Measurements from ENCODE around the gene AXL.
"Not testable (repeated sequence)": the region's sequence is repeated elsewhere in the genome, so short reads cannot be mapped to it uniquely, and the experiment has no call there.

Gene AXL

GRCh38 chr19:41206926-41207750 is 11.9 kb upstream of the AXL start:
- no peak for DNase-seq

DNA sequence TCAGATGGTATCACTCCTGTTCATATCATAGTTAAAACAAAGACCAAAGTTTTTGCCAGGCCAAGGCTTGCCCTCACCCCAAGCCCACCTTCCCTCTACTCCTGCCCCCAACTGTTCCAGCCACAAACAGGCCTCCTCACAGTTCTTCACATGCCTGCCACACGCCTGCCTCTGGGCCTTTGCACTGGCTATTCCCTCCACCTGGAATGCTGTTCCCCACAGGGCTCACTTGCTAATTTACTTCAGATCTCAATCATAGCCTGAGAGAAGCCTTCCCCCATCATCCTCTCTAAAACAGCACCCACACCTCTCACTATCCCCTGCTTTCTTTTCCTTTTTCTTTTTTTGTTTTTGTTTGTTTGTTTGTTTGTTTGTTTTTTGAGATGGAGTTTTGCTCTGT is 4.9 kb upstream of the AXL start:
- DNase-seq = no peak

- no peak for DNase-seq
Observed at GRCh38 chr19:41217741-41218140, 1.3 kb upstream of the AXL start.

DNA sequence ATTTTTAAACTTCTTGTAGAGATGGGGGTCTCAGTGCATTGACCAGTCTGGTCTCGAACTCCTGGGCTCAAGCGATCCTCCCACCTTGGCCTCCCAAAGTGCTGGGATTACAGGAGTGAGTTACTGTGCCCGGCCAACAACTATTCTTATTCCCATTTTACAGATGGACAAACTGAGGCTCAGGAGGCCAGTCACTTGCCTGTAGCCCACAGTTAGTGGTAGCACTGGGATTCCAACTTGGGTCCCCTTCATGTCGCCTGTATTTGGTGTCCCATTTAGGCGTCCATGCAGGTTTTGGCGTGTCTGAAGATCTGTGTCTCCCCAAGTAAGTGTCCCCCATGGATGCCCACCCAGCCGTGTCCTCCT is 791 bp upstream of the AXL start:
- DNase-seq = no peak

- DNase-seq = no peak
Observed at GRCh38 chr19:41219924-41220567, 1.0 kb downstream of the AXL start.

- DNase-seq = no peak
Observed at GRCh38 chr19:41220811-41221210, 1.8 kb downstream of the AXL start.

GRCh38 chr19:41221514-41222205 is 2.6 kb downstream of the AXL start:
- DNase-seq = no peak

- no peak for DNase-seq
Observed at GRCh38 chr19:41222240-41222639, 3.2 kb downstream of the AXL start.

GRCh38 chr19:41223431-41224234 is 4.6 kb downstream of the AXL start:
- no peak for DNase-seq

DNA sequence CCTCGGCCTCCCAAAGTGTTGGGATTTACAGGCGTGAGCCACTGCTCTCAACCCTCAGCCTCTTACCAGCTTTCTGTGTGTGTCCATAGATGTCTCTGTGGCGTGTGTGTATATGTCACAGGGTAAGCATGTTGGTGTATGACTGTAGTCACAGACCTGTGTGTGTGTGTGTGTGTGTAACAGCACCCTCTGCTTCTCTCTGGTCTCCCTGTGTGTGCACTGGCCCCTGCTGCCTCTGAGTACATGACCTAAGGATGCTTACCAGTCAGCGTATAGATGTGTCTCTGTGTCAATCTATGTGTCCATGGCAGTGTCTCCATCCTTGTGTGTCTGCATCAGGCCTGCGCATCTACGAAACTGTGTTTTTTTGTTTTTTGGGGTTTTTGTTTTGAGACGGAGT is 5.6 kb downstream of the AXL start:
- no peak for DNase-seq

DNA sequence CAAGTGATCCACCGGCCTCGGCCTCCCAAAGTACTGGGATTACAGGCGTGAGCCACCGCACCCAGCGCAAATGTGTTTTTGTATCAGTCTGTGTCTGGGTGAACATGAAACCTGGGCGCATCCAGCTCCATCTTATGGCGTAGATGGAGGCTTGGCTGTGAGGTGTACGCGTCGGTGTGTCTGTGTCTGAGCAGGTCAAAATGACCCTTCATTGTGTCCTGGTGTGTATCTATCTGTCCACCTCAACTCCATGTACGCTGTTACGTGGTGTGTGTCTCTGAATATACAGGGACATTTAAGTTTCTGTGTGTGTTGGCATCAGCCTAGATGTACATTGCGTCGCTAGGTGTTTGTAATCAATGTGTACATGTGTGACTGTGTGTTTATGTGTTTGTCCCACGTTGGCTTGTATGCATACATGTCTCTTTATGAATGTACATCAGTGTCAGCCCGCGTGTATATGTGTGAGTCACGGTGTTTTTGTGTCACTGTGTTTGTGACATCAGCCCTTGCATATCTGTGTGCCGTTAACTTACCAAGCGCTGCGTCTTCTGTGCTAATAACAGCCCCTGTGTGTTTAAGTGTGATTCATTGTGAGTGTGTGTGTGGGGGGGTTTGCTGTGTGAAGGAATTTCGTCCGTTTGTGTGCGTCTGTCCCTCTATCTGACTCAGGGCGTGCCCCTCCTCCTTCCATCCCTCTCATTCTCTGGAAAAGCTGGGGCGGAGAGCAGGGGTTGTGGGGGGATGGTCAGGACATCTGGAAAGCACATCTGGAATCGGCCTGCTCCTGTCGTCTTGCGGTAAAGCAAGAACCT is 6.4 kb downstream of the AXL start:
- no peak for DNase-seq

DNA sequence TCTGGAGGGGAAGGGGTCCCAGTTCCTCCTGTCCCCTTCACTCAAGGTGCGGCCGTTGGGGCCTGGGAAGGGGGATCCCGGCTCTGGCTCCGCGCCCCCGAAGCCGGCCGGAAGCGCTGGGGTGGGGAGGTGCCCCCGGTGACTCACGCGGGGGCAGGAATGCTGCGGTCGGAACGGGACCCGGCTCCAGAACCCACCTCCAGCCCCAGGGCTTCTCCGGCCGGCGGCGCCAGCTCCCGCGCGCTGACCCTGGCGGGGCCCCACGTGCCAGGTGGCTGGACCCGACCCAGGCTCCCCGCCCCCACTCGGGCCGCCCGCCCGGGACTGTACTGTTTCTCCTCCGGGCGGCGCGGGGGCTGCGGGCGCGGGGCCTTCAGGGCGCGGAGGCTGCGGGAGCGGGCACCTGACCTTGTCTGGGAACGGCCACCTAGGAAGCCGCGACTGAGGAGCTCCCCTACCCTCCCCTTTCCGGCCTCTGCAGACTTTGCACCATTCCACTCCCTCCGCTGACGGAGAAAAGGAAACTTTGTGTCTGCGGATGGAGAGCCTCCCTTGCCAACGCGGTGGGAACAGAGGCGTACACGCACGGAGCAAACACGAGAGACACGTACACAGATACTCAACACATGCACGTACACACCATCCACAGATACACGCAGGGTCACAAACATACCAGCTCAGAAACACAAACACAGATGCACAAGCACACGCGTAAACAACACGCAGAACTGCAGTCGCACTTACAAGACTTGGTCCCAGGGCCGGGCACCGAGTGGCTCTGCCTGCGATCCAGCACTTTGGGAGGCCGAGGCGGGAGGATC is 7.2 kb downstream of the AXL start:
- DNase-seq = no peak

GRCh38 chr19:41226874-41227390 is 7.9 kb downstream of the AXL start:
- no peak for DNase-seq

DNA sequence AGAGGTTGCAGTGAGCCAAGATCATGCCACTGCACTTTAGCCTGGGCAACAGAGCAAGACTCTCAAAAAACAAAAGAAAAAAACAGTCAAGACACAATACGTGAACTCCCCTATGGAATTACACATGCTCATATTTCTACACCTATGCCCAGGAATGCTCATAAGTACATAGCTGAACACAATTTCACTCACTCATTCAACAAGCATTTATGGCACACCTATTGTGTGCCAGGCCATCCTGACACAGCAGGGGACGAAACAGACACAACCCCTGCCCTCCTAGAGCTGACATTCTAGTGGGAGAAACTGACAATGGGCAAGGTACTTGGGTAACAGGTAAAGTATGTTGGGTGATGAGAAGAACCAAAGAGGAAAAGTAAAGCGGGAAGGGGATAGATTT is 9.5 kb downstream of the AXL start:
- no peak for DNase-seq

DNA sequence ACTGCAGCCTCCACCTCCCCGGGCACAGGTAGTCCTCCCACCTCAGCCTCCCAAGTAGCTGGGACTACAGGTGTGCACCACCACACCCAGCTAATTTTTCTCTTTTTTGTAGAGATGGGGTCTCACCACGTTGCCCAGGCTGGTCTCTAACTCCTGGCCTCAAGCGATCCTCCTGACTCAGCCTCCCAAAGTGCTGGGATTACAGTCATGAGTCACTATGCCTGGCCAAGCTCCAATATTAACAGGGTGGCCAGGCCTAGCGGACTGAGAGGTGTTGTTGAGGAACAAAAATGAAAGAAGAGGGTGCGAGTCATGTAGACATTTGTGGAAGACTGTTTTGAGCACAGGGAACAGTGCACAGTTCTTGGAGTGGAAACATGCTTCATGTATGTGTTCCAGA is 10.3 kb downstream of the AXL start:
- not testable (repeated sequence) for DNase-seq

DNA sequence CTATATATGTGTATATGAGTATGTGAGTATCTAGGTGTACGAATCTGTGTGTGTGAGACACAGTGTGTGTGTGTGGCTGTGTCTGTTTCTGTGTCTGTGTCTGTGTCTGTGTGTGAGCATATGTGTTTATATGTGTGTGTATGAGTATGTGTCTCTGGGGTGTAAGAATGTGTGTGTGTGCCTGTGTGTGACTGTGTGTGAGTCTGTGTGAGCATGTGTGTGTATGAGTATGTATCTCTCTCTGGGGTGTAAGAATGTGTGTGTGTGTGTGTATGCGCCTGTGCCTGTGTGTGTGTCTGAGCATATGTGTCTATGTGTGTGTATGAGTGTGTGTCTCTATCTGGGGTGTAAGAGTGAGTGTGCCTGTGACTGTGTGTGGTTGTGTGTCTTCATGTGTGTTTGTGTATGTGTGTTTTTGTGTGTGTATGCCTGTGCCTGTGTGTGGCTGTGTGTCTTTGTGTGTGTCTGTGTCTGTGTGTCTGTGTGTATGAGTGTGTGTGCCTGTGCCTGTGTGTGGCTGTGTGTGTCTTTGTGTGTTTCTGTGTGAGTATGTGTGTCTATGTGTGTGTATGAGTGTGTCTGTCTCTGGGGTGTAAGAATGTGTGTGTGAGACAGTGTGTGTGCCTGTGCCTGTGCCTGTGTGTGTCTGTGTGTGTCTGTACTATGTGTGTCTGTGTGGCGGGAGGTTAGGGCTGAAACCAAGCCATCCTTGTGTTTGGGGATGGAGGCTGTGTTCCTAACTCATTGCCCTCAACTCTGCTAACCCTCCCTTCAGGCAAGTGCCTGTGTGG is 11.2 kb downstream of the AXL start:
- DNase-seq = no peak

GRCh38 chr19:41232686-41233085 is 13.7 kb downstream of the AXL start:
- DNase-seq = no peak

DNA sequence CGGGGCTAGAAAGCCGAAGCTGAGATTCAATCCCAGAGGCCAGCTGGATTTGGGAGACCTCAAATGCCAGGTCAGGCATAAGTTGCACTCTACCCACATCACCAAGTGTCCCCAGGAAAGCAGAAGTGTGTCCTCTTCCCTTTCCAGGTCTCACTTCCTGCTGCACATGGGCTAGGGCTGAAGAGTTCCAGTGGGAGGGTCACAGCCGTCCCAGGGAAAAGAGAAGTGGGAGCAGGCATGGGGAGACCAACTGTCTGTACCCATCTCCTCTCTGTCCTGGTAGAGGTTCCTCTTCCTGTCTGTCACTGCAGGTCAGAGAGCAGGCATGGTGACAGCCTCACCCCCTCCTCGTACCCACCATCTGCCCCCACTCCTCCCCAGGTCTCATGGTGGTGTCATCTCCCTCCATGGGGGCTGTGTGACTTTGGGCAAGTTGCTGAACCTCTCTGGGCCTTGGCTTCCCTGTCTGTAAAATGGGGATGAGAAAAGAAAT is 14.8 kb downstream of the AXL start:
- DNase-seq = no peak

DNA sequence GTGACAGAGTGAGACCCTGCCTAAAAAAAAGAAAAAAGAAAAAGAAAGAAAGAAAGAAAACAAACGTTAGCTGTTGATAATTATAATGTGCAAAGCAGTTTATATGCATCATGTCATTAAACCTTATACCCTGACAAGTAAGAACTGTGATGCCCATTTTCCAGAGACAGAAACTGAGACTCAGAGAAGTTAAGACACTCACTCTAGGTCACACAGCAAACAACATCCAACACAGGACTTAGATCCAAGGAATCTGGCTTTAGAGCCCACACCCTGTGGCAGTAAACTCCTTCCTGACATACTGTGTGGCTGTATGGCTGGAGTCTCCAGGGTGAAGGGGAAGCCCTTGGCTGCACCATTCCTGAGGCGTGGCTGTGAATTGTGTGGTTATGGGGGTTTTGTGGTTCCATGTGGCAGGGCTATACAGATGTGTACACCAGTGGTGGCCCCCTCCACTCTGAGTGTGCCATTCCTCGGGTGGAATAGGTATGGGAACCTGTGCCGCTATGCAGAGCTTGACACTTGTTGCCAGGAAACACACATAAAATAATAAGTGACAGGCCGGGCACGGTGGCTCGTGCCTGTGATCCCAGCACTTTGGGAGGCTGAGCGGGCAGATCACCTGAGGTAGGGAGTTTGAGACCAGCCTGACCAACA is 15.6 kb downstream of the AXL start:
- no peak for DNase-seq

- no peak for DNase-seq
Observed at GRCh38 chr19:41235480-41235879, 16.5 kb downstream of the AXL start.

Data from GDM1 (cell line).